Cardiac septum (tissue), 1 donor: ENCODE measurements around the gene ANKRD34B. TPM values are rescaled to one million over a fixed set of nuclear protein-coding genes. Genes with fewer than 3 reads are reported as not detected.

Source experiments
- DNase-seq: peaks from one replicate; pipeline ENCODE4 v3.0.0-alpha.2; 2020; ENCODE audit warnings: low spot score
- intact Hi-C: fragments of 100-400 bp; cut with DNase I; formaldehyde crosslinking; loops from one replicate; pipeline ENCODE4 v1.14.0; 2022
- total RNA-seq: library from RNA; stranded (reverse); fragmentation: NEBNext Ultra II Directional; extraction: Animal tissue kit (Norgen Biotek cat#: 25700); gene quantifications from one replicate; pipeline ENCODE4 v1.2.1, GENCODE V29; 2021
- donor health status: DM: no; HTN: no; CAD: no.

The ANKRD34B gene
- total RNA-seq, 1 donor from 2014 or later, result not detected

GRCh38 chr5:80576383-80576782 is 6.3 kb upstream of the ANKRD34B start:
- intact Hi-C loops, result no loop called here
- no peak for DNase-seq

- no peak for DNase-seq
- intact Hi-C loops, result no loop called here
These were observed 3.0 kb upstream of the ANKRD34B start for GRCh38 chr5:80573062-80573461.

- no peak for DNase-seq
- intact Hi-C loops, result no loop called here
These were observed 757 bp downstream of the ANKRD34B start for GRCh38 chr5:80569086-80569960.

DNA sequence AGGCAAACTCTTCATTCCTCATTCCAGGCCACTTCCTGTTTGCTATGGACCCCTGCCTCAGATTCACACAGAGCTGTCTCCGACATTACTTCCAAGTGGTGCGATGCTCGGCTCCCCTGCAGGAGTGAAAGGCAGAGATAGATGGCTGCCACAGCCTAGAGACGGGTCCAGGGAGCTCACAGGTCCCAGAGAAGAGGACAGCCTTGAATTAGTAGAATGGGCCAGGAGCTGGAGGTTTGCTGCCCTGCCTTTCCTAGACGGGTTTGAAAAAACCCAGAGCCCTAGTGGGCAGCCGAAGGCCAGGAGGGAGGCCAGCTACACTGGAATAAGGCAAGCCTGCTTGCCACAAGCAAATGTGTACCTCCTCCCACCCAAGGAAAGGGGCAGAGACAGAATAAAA is 1.8 kb downstream of the ANKRD34B start:
- intact Hi-C loops, result no loop called here
- DNase-seq, result no peak

GRCh38 chr5:80566711-80567259 is 3.3 kb downstream of the ANKRD34B start:
- no peak for DNase-seq
- intact Hi-C loops, result no loop called here

DNA sequence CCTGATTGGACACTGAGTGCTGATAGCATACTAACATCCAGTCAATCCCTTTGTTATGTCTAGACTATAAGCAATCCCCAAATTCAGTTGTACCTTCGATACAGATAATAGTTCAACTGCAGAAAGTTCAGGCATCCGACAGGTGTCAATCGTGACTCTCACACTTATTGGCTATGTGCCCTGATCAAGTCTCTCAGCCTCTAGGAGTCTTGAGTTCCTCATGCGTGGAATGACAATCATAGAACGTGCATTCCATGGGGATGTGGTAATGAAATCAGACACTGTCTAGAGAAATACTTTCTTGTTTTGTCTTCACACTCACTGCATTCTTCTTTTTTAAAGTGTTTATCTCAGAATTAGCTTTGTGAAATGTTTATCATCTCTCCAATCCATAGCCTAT is 4.8 kb downstream of the ANKRD34B start:
- intact Hi-C loops, result no loop called here

DNA sequence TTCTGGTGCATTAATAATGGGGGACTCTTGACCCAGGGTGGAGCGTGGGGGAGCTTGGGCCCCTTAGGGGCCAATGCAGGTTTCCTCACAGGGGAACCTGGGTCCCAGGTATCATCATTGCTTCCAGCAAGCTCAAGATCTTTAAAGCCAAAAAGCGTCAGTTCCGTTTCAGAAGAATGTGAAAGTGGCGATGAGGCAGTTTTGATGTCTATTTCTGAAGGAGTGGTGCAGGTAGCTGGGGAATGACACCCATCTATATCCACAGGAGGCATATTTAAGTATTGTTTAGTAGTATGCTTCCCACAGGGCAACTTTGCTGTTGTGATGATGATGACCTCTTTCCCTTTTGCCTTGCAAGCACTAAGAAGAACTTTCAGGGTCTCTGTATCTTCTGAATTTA is 10.8 kb downstream of the ANKRD34B start:
- intact Hi-C loops, result no loop called here
- no peak for DNase-seq

More for the DNA sequence above, 4.8 kb downstream of the ANKRD34B start:
- DNase-seq, result no peak

GRCh38 chr5:80555099-80555498 is 15.0 kb downstream of the ANKRD34B start:
- intact Hi-C loops, result no loop called here
- no peak for DNase-seq

GRCh38 chr5:80554646-80555045 is 15.4 kb downstream of the ANKRD34B start:
- DNase-seq, result no peak
- intact Hi-C loops, result no loop called here

GRCh38 chr5:80541392-80541791 is 28.7 kb downstream of the ANKRD34B start:
- no peak for DNase-seq
- intact Hi-C loops, result no loop called here

GRCh38 chr5:80540691-80541090 is 29.4 kb downstream of the ANKRD34B start:
- intact Hi-C loops, result no loop called here
- DNase-seq, result no peak

DNA sequence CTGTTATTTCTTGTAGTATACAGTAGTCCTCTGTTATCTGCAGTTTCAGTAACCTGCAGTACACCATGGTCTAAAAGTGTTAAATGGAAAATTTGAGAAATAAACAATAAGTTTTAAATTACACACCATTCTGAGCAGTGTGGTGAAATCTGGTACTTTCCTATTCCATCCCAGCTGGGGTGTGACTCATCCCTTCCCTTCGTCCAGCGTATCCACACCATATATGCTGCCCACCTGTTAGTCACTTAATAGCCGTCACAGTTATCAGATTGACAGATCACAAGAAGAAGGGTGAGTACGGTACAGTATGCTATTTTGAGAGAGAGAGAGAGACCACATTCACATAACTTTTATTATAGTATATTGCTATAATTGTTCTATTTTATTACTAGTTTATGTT is 53.3 kb downstream of the ANKRD34B start:
- no peak for DNase-seq
- intact Hi-C loops, result no loop called here

GRCh38 chr5:80509362-80509761 is 60.7 kb downstream of the ANKRD34B start:
- intact Hi-C loops, result no loop called here
- DNase-seq, result no peak

DNA sequence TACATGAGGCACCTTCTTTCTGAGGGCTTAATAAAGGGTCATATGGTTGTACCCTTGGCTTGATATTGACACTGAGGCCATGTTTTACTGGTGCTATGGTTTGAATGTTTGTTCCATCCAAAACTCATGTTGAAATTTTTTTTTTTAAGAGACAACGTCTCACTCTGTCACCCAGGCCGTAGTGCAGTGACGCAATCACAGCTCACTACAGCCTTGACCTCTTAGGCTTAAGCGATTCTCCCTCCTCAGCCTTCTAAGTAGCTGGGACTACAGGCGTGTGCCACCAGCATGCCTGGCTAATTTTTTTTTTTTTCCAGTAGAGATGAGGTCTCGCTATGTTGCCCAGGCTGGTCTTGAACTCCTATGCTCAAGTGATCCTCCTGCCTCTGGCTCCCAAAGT is 61.2 kb downstream of the ANKRD34B start:
- intact Hi-C loops, result no loop called here
- DNase-seq, result no peak

- intact Hi-C loops, result no loop called here
- DNase-seq, result no peak
These were observed 62.4 kb downstream of the ANKRD34B start for GRCh38 chr5:80507663-80508062.

Other genes with a start within 250 kb of the ANKRD34B start
- 50.3 TPM for gene ZFYVE16, start 162.2 kb downstream of the ANKRD34B start, total RNA-seq
- 2.1 TPM for gene FAM151B, start 82.2 kb downstream of the ANKRD34B start, total RNA-seq
- 9.4 TPM for gene MSH3, start 84.4 kb upstream of the ANKRD34B start, total RNA-seq
- 9.2 TPM for gene DHFR, start 84.7 kb upstream of the ANKRD34B start, total RNA-seq